UCSD-AML1 (cell line): ENCODE results near the gene OAS3.

Source experiments
- DNase-seq: peaks from one replicate; lab custom pipeline; 2025; ENCODE audit not compliant: unreplicated experiment; lab: John Stamatoyannopoulos, UW

OAS3 gene

DNA sequence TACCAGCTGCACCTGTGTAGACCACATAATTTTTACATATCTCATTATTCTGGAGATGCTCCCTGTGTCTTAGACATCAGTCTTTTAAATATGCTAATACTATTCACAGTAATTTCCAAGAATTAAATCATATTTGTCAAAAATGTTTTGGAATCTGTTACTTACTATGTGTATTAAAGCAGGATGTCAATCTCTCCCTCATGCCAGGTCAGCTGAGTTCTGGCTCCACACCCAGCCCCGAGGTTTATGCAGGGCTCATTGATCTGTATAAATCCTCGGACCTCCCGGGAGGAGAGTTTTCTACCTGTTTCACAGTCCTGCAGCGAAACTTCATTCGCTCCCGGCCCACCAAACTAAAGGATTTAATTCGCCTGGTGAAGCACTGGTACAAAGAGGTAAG, 67.9 kb downstream of the OAS3 start:
- DNase-seq: no peak

DNA sequence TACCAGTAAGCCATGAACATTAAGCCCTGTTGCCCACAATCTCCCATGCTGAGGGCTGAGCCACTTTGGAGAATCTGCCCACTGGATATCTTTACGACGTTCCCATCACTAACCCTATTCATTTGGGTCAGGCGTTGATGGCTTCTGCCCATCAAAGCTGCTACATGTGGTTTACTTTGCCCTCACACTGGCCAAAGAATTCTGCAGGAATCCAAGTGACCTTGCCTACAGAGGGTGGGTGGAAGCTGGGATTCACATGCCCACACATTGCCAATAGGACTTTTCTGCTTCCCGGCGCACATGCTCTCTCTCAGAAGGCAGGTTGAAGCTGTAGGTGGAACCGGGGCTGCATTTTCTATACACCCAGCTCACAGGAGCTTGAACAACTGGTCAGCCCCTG, 68.4 kb downstream of the OAS3 start:
- no peak for DNase-seq

DNA sequence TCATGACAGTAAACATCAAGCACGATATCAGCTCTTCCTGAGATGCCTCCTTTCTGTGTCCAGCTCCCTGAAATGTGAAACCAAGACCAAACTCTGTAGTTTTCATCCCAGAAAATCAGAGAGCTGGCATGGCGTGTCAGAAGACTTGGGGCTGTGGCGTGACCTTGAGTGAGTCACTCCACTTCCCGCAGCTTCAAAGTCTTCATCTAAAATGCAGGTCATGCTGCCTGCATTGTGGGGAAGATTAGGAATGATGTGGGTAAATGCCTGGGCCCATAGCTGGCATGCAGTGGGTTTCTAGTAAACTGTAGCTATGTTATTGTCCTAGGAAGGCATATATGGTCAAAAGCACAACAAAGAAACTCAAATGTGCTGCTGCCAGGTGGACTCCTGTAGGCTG, 68.9 kb downstream of the OAS3 start:
- no peak for DNase-seq

DNA sequence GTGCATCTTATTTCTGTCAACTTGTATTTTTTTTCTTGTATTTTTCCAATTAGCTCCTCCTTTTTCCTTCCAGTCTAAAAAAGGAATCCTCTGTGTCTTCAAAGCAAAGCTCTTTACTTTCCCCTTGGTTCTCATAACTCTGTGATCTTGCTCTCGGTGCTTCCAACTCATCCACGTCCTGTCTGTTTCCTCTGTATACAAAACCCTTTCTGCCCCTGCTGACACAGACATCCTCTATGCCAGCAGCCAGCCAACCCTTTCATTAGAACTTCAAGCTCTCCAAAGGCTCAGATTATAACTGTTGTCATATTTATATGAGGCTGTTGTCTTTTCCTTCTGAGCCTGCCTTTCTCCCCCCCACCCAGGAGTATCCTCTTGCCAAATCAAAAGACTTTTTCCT, 72.4 kb downstream of the OAS3 start:
- DNase-seq: no peak

DNA sequence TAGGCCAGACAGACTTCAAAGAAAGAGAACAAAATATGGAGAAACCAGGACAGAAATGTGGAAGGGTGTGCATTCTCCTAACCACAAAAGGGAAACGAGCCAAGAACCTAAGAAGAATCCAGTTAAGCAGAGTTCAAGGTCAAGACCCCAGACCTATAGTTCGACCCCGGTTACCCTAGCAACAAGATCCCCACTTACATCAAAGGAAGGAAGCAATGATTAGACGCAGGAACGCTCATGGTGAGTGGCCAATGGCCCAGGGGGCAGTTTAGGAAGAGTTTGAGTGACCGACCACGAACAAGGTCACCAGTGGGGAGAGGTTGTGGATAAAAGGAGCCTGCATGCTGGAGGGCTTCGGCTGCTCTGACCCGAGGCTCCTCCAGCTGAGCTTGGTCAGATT, 76.3 kb downstream of the OAS3 start:
- no peak for DNase-seq

DNA sequence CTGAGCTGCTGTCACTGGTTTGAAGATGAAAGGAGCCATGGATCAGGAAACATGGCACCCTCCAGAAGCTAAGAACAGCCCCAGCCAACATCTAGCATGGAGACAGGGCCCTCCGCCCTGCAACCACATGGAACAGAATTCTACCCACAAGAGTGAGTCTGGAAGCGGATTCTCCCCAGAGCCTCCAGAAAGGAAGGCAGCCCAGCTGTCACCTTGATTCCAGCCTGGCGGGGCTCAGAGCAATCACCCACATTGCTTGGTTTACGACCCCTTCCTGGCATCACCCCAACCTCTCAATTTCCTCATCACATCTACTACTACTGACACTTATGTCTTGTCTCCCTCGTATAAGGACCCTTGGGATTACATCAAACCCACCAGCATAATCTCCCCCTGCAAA, 78.5 kb downstream of the OAS3 start:
- no peak for DNase-seq

DNA sequence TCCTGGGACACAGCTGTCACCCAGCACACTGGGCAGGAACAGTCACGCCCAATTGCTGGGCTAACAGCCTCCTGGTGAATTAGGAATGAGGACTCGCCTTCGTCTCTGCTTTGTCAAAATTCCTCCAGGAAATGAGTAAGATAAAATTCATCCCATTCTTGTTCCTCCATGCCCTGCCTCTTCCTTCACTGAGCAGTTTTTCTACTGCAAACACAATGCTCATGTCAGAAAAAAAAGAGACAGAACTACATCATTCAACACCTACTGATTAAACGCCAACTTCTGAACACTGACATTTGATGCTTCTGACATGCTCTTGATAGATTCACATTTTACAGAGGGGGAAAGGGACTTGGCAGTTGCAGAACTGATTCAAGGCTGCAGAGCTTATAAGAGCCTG, 80.8 kb downstream of the OAS3 start:
- DNase-seq: no peak

DNA sequence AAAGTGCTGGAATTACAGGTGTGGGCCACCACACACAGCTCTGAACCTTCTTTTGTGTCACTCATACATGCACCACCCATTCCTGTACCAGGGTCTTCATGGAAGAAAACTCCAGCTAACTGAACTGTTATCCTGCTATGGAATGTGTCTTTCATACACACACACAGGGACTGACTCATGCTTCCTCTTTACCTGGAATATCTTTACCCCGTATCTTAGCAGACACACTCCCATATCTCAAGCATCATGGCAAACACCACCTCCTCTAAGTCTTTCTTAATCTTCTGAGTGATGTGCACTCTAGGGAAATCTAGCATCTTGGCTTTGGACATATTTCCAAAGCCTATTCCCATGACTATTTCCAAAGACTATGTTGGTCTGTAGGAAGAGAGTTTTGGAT, 83.2 kb downstream of the OAS3 start:
- no peak for DNase-seq
